ENCODE results near the gene LIMD2. TPM values are rescaled to one million over a fixed set of nuclear protein-coding genes. Genes with fewer than 3 reads are reported as not detected.
A peak's percentile ranks its signal among the peaks of the same experiment; 100 is the strongest.

LIMD2 gene
- total and polyA plus RNA-seq, 9 donors = 1.5 to 13.2 (median 9.0) TPM

DNA sequence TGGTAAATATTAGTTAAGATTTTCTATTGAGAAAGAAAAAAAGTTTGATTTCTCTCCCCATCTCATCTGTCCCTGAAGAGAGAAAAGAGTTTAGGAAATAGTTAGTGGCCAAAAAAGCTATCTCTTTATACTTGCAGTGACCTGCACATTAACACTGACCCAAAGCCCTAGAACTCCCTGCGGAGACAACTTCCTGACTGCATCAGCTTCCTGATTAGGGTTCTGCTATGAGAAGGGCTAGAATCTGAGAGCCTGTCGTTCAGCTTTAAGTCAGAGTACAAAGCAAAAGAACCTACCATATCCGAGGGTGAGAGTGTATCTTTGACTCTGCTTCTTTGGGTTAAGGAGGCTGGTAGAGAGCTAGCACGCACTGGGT, 24.7 kb downstream of the LIMD2 start:
- 6 to 23% (median 12%) methylated on average over 4 of the region's 4 CpGs for WGBS, 3 donors
- Histone ChIP-seq H3K9me3 (no peaks in the 10 kb centered on the region), H3K27me3 (no peaks in the 10 kb centered on the region), H3K4me1 (ENCODE audit: insufficient read depth) (peaks cover 11% of the 10 kb centered on the region), H3K4me3 (peak overlapping the region; percentile 7), H3K36me3 (no peaks in the 10 kb centered on the region), H3K27ac (peak overlapping the region in 1 of 2 donors; percentile 55)
- intact Hi-C loops (cut with DNase I) = no loop called here
- DNase-seq = no peak
- TF ChIP-seq POLR2A (IDR thresholded peaks at IDR 0.05) = no peak
- no peak for TF ChIP-seq EP300 (IDR thresholded peaks at IDR 0.05)
- no peak for TF ChIP-seq CTCF (IDR thresholded peaks at IDR 0.05)

- no peaks in the 10 kb centered on the region for H3K36me3 ChIP-seq
- no peaks in the 10 kb centered on the region for H3K27me3 ChIP-seq
- intact Hi-C loops (cut with DNase I) = no loop called here
- no peak overlapping the region for H3K27ac ChIP-seq
- no peaks in the 10 kb centered on the region for H3K9me3 ChIP-seq
- DNase-seq = no peak
- WGBS, 3 donors = 91 to 98% (median 94%) methylated on average over 2 of the region's 2 CpGs
- H3K4me1 ChIP-seq (ENCODE audit: insufficient read depth) = peaks cover 11% of the 10 kb centered on the region
- no peak overlapping the region for H3K4me3 ChIP-seq
- TF ChIP-seq POLR2A (IDR thresholded peaks at IDR 0.05) (no peak), CTCF (IDR thresholded peaks at IDR 0.05) (no peak), EP300 (IDR thresholded peaks at IDR 0.05) (no peak)
Measured at GRCh38 chr17:63672856-63673255, 27.1 kb downstream of the LIMD2 start.

DNA sequence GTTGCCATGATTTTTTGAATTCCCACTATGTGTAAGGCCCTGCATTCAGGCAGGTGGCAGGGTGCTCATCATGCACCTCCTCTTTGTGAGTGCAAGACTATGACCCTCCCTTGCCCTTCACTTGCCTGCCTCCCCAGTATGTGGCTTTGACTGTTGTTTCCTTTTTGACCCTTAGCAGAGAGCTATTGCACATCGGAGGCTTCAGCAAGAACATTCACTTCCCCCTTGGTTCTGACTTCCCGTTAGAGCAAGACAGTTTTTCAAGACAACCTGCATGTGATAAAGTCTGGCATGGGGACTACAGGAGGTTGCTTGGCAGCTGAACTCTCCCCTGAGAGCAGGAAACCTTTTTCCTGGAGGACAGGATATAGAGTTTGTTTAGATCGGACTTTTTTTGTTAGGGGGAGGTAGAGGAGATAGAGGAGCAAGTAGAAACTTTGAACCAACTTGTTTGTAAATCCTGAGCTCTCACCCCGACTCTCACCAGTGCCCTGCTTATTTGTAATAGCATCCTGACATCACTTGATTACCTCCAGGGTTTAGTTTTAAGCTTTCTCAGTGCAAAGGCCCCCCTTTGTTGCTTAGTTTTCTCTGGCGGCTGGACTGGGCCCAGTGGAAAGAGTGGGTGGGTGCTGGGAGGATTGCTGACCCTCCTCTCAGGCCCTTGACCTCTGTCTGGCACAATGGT, 34.3 kb downstream of the LIMD2 start:
- H3K36me3 ChIP-seq = no peaks in the 10 kb centered on the region
- DNase-seq = no peak
- no peaks in the 10 kb centered on the region for H3K27me3 ChIP-seq
- intact Hi-C loops (cut with DNase I) = no loop called here
- no peak for TF ChIP-seq EP300 (IDR thresholded peaks at IDR 0.05)
- no peak for TF ChIP-seq POLR2A (IDR thresholded peaks at IDR 0.05)
- no peak for TF ChIP-seq CTCF (IDR thresholded peaks at IDR 0.05)
- no peak overlapping the region for H3K27ac ChIP-seq
- H3K4me1 ChIP-seq (ENCODE audit: insufficient read depth) = no peaks in the 10 kb centered on the region
- H3K4me3 ChIP-seq = no peak overlapping the region
- WGBS, 3 donors = 48 to 60% (median 56%) methylated on average over 5 of the region's 5 CpGs
- H3K9me3 ChIP-seq = no peaks in the 10 kb centered on the region

- WGBS, 3 donors = 92 to 96% (median 96%) methylated on average over 3 of the region's 3 CpGs
- intact Hi-C loops (cut with DNase I) = no loop called here
- no peak overlapping the region for H3K4me3 ChIP-seq
- DNase-seq = no peak
- H3K4me1 ChIP-seq (ENCODE audit: insufficient read depth) = no peaks in the 10 kb centered on the region
- no peak for TF ChIP-seq EP300 (IDR thresholded peaks at IDR 0.05)
- no peak for TF ChIP-seq POLR2A (IDR thresholded peaks at IDR 0.05)
- no peak for TF ChIP-seq CTCF (IDR thresholded peaks at IDR 0.05)
- H3K36me3 ChIP-seq = no peaks in the 10 kb centered on the region
- no peaks in the 10 kb centered on the region for H3K27me3 ChIP-seq
- no peak overlapping the region for H3K27ac ChIP-seq
- H3K9me3 ChIP-seq = no peaks in the 10 kb centered on the region
Measured at GRCh38 chr17:63659850-63660249, 40.1 kb downstream of the LIMD2 start.
